Right ventricle myocardium superior (tissue), 1 donor: ENCODE data around the gene MYRIP. TPM values are rescaled to one million over a fixed set of nuclear protein-coding genes. Genes with fewer than 3 reads are reported as not detected.

ENCODE experiments used
- ATAC-seq: fragments of 200-7000 bp; cut with Tn5 transposase; one replicate; pipeline ENCODE4 v1.9.1; 2020; ENCODE audit warnings: mild to moderate bottlenecking; ENCODE audit not compliant: poor library complexity
- DNase-seq: peaks from one replicate; pipeline ENCODE4 v3.0.0-alpha.2; 2020
- intact Hi-C: fragments of 100-400 bp; cut with DNase I; formaldehyde crosslinking; loops from one replicate; pipeline ENCODE4 v1.11.2; 2022
- total RNA-seq: library from RNA; stranded (reverse); fragmentation: NEBNext Ultra II Directional; extraction: Animal tissue kit (Norgen Biotek cat#: 25700); gene quantifications from one replicate; pipeline ENCODE4 v1.2.1, GENCODE V29; 2021
- donor health status: DM: no; HTN: yes; CAD: no; lungs with severe emphysema.

Gene MYRIP
- total RNA-seq, 1 donor from 2014 or later, result 1.6 TPM

GRCh38 chr3:40096661-40097111 is 287.3 kb downstream of the MYRIP start:
- ATAC-seq, result no peak
- intact Hi-C loops, result no loop called here
- no peak for DNase-seq

GRCh38 chr3:40097131-40098117 is 288.0 kb downstream of the MYRIP start:
- ATAC-seq (no peak), DNase-seq (no peak)
- intact Hi-C loops, result no loop called here

GRCh38 chr3:40098261-40098759 is 288.9 kb downstream of the MYRIP start:
- DNase-seq (no peak), ATAC-seq (no peak)
- intact Hi-C loops, result no loop called here

- DNase-seq (no peak), ATAC-seq (no peak)
- intact Hi-C loops, result no loop called here
Measured at GRCh38 chr3:40099871-40100270, 290.5 kb downstream of the MYRIP start.

GRCh38 chr3:40102182-40102581 is 292.8 kb downstream of the MYRIP start:
- ATAC-seq (no peak), DNase-seq (no peak)
- intact Hi-C loops, result no loop called here

GRCh38 chr3:40103829-40104228 is 294.4 kb downstream of the MYRIP start:
- DNase-seq (no peak), ATAC-seq (no peak)
- intact Hi-C loops, result no loop called here

- intact Hi-C loops, result no loop called here
- ATAC-seq (no peak), DNase-seq (no peak)
Measured at GRCh38 chr3:40104441-40104840, 295.0 kb downstream of the MYRIP start.

- ATAC-seq, result no peak
Measured at GRCh38 chr3:40108643-40109042, 299.2 kb downstream of the MYRIP start.

GRCh38 chr3:40109641-40110490 is 300.5 kb downstream of the MYRIP start:
- intact Hi-C loops, result no loop called here
- no peak for DNase-seq
- ATAC-seq, result no peak

More at GRCh38 chr3:40108643-40109042, 299.2 kb downstream of the MYRIP start:
- no peak for DNase-seq
- intact Hi-C loops, result no loop called here

- ATAC-seq, result no peak
- intact Hi-C loops, result no loop called here
- no peak for DNase-seq
Measured at GRCh38 chr3:40116478-40117177, 307.2 kb downstream of the MYRIP start.

- intact Hi-C loops, result no loop called here
- DNase-seq (no peak), ATAC-seq (no peak)
Measured at GRCh38 chr3:40118091-40118490, 308.7 kb downstream of the MYRIP start.

- intact Hi-C loops, result no loop called here
- DNase-seq (no peak), ATAC-seq (no peak)
Measured at GRCh38 chr3:40120067-40120692, 310.8 kb downstream of the MYRIP start.

- ATAC-seq, result no peak
- intact Hi-C loops, result no loop called here
- DNase-seq, result no peak
Measured at GRCh38 chr3:40120806-40121205, 311.4 kb downstream of the MYRIP start.

GRCh38 chr3:40124918-40125317 is 315.5 kb downstream of the MYRIP start:
- intact Hi-C loops, result no loop called here
- DNase-seq (no peak), ATAC-seq (no peak)

- no peak for ATAC-seq
- DNase-seq, result no peak
- intact Hi-C loops, result no loop called here
Measured at GRCh38 chr3:40128166-40128565, 318.8 kb downstream of the MYRIP start.

GRCh38 chr3:40129510-40129909 is 320.1 kb downstream of the MYRIP start:
- intact Hi-C loops, result no loop called here
- no peak for DNase-seq
- peak; percentile 36 for ATAC-seq

GRCh38 chr3:40129981-40130380 is 320.6 kb downstream of the MYRIP start:
- no peak for DNase-seq
- no peak for ATAC-seq
- intact Hi-C loops, result no loop called here

- no peak for ATAC-seq
- DNase-seq, result no peak
- intact Hi-C loops, result no loop called here
Measured at GRCh38 chr3:40130721-40131120, 321.3 kb downstream of the MYRIP start.
